H1 (cell line): ENCODE measurements around the gene PEAK3. TPM values are rescaled to one million over a fixed set of nuclear protein-coding genes. Genes with fewer than 3 reads are reported as not detected.

Experiments
- CTCF ChIA-PET: fragments of 300-600 bp; sonication (Branson Sonifier 250); formaldehyde crosslinking; loops from one replicate; lab custom pipeline; 2021; ENCODE audit not compliant: partially characterized antibody; lab: Charles Lee
- POLR2A ChIA-PET: fragments of 300-600 bp; sonication (Branson Sonifier 250); formaldehyde crosslinking; loops from one replicate; lab custom pipeline; 2021; ENCODE audit warnings: inconsistent platforms; ENCODE audit not compliant: partially characterized antibody; lab: Charles Lee
- DNase-seq, 2 experiments: peaks; one replicate each; pipeline versions ENCODE4 v3.0.0 to v3.0.0-alpha.2; 2010 to 2022; ENCODE audit warnings: low spot score in 2 of 2, low read depth in 1 of 2, mixed read lengths in 1 of 2
- FAIRE-seq: peaks from 2 replicates; lab custom pipeline; 2011; peaks lifted over from hg19 to GRCh38; lab: Jason Lieb, UNC
- H2AFZ ChIP-seq: 2 replicates; pipeline ENCODE4 v1.8.1; 2012; ENCODE audit warnings: low read length, inconsistent platforms
- H2AK5ac ChIP-seq: 2 replicates; pipeline ENCODE4 v1.6.1; 2013; ENCODE audit warnings: low read depth, low read length
- H2BK120ac ChIP-seq: replicated peaks from 2 replicates; pipeline ENCODE3; 2013; ENCODE audit warnings: low read depth, low read length, inconsistent platforms
- H2BK12ac ChIP-seq: 2 replicates; pipeline ENCODE4 v1.6.1; 2013; ENCODE audit warnings: low read depth, low read length
- H2BK15ac ChIP-seq: 2 replicates; pipeline ENCODE4 v1.6.1; 2013; ENCODE audit warnings: low read length
- H2BK20ac ChIP-seq: 2 replicates; pipeline ENCODE4 v1.6.1; 2013; ENCODE audit warnings: low read length
- H2BK5ac ChIP-seq: 2 replicates; pipeline ENCODE4 v1.6.1; 2013; ENCODE audit warnings: low read depth, low read length
- H3K14ac ChIP-seq: 2 replicates; pipeline ENCODE4 v1.6.1; 2013; ENCODE audit warnings: inconsistent platforms; ENCODE audit not compliant: insufficient read length
- H3K18ac ChIP-seq: 2 replicates; pipeline ENCODE4 v1.6.1; 2013; ENCODE audit warnings: low read length; ENCODE audit errors: extremely low read depth
- H3K23ac ChIP-seq: 2 replicates; pipeline ENCODE4 v1.6.1; 2013; ENCODE audit warnings: inconsistent platforms; ENCODE audit not compliant: insufficient read length
- H3K23me2 ChIP-seq: 2 replicates; pipeline ENCODE4 v1.6.1; 2013; ENCODE audit warnings: low read depth, low read length
- H3K27ac ChIP-seq: 2 replicates; pipeline ENCODE4 v1.6.1; 2011; ENCODE audit warnings: low read depth, low read length, inconsistent platforms
- H3K27me3 ChIP-seq, 4 experiments: replicated peaks in 1 of 4; 1 replicate in 1 of 4; 2 replicates in 3 of 4; pipeline versions ENCODE4 v1.6.1 to v1.8.1; 2011 to 2013; ENCODE audit warnings: low read length in 3 of 4, mild to moderate bottlenecking in 3 of 4, inconsistent platforms in 2 of 4, mixed read lengths in 2 of 4, moderate library complexity in 1 of 4; ENCODE audit not compliant: control insufficient read depth in 3 of 4, insufficient read depth in 3 of 4; ENCODE audit errors: extremely low read depth in 1 of 4
- H3K36me3 ChIP-seq, 4 experiments: 2 replicates each; pipeline versions ENCODE4 v1.6.1 to v1.8.1; 2011 to 2013; ENCODE audit warnings: mild to moderate bottlenecking in 4 of 4, low read length in 3 of 4, moderate library complexity in 2 of 4, control low read depth in 1 of 4, inconsistent platforms in 1 of 4; ENCODE audit not compliant: insufficient read depth in 4 of 4, control insufficient read depth in 2 of 4
- H3K4ac ChIP-seq: replicated peaks from 2 replicates; pipeline ENCODE3; 2013; ENCODE audit warnings: low read length, low read depth, mixed read lengths, inconsistent platforms; ENCODE audit not compliant: insufficient read length
- H3K4me1 ChIP-seq, 4 experiments: replicated peaks in 1 of 4; 1 replicate in 1 of 4; 2 replicates in 3 of 4; pipeline versions ENCODE4 v1.6.1 to v1.8.1; 2011 to 2013; ENCODE audit warnings: low read length in 3 of 4, inconsistent platforms in 2 of 4, mixed read lengths in 1 of 4; ENCODE audit not compliant: insufficient read depth in 4 of 4, control insufficient read depth in 3 of 4
- H3K4me2 ChIP-seq, 2 experiments: 2 replicates each; pipeline versions ENCODE4 v1.6.1 to v1.8.1; 2011 to 2013; ENCODE audit warnings: low read depth in 2 of 2, low read length in 2 of 2, control low read depth in 1 of 2, inconsistent platforms in 1 of 2, mild to moderate bottlenecking in 1 of 2; ENCODE audit not compliant: insufficient read depth in 1 of 2
- H3K4me3 ChIP-seq, 4 experiments: fragments of 200-600, 300-600 bp in 1 of 4; sonication (generic), shearing (Covaris generic), sonication (Bioruptor Twin) in 1 of 4; 2 replicates each; pipeline versions ENCODE4 v1.5.1 to v1.8.1; 2011 to 2016; ENCODE audit warnings: low read length in 4 of 4, low read depth in 3 of 4, control low read depth in 2 of 4, inconsistent platforms in 2 of 4, mild to moderate bottlenecking in 2 of 4, mixed read lengths in 1 of 4, moderate library complexity in 1 of 4; ENCODE audit not compliant: insufficient read depth in 2 of 4; ENCODE audit errors: extremely low read depth in 1 of 4
- H3K56ac ChIP-seq: replicated peaks from 2 replicates; pipeline ENCODE3; 2013; ENCODE audit warnings: low read depth, mild to moderate bottlenecking, mixed read lengths, low read length, inconsistent platforms; ENCODE audit not compliant: insufficient read length
- H3K79me1 ChIP-seq: 2 replicates; pipeline ENCODE4 v1.6.1; 2013; ENCODE audit warnings: low read depth, low read length, control low read depth
- H3K79me2 ChIP-seq, 2 experiments: 2 replicates each; pipeline versions ENCODE4 v1.6.1 to v1.8.1; 2012 to 2013; ENCODE audit warnings: low read length in 2 of 2, mild to moderate bottlenecking in 2 of 2, inconsistent platforms in 1 of 2; ENCODE audit not compliant: insufficient read depth in 2 of 2, control insufficient read depth in 1 of 2
- H3K9ac ChIP-seq, 4 experiments: replicated peaks in 1 of 4; 1 replicate in 1 of 4; 2 replicates in 3 of 4; pipeline versions ENCODE4 v1.6.1 to v1.8.1; 2011 to 2013; ENCODE audit warnings: low read depth in 3 of 4, low read length in 3 of 4, control low read depth in 2 of 4, mild to moderate bottlenecking in 2 of 4, moderate library complexity in 2 of 4, inconsistent platforms in 1 of 4; ENCODE audit errors: extremely low read depth in 1 of 4
- H3K9me3 ChIP-seq, 2 experiments: 2 replicates each; pipeline versions ENCODE4 v1.6.1 to v1.8.1; 2012 to 2013; ENCODE audit warnings: mild to moderate bottlenecking in 2 of 2, moderate library complexity in 2 of 2, control low read depth in 1 of 2, inconsistent platforms in 1 of 2, low read depth in 1 of 2, low read length in 1 of 2, mixed read lengths in 1 of 2; ENCODE audit not compliant: insufficient read depth in 2 of 2
- H4K20me1 ChIP-seq, 2 experiments: replicated peaks in 1 of 2; 2 replicates each; pipeline versions ENCODE3 to v1.8.1; 2011 to 2013; ENCODE audit warnings: inconsistent platforms in 2 of 2, low read length in 2 of 2, mild to moderate bottlenecking in 1 of 2; ENCODE audit not compliant: insufficient read depth in 2 of 2, control insufficient read depth in 1 of 2
- H4K5ac ChIP-seq: 2 replicates; pipeline ENCODE4 v1.6.1; 2013; ENCODE audit warnings: low read length, low read depth, mixed read lengths, inconsistent platforms; ENCODE audit not compliant: insufficient read length
- H4K8ac ChIP-seq: 2 replicates; pipeline ENCODE4 v1.8.0; 2013; ENCODE audit warnings: mild to moderate bottlenecking, moderate library complexity, low read length, inconsistent platforms; ENCODE audit not compliant: insufficient read depth; ENCODE audit errors: extremely low read depth
- H4K91ac ChIP-seq: replicated peaks from 2 replicates; pipeline ENCODE3; 2013; ENCODE audit warnings: low read length, mixed read lengths, inconsistent platforms; ENCODE audit not compliant: insufficient read length
- EP300 ChIP-seq, 2 experiments: IDR thresholded peaks; 1 replicate in 1 of 2; 2 replicates in 1 of 2; pipeline ENCODE4 v1.6.1; 2011 to 2012; ENCODE audit warnings: low read depth in 2 of 2, low read length in 2 of 2, mild to moderate bottlenecking in 2 of 2, borderline replicate concordance in 1 of 2, inconsistent platforms in 1 of 2, moderate library complexity in 1 of 2
- FOSL1 ChIP-seq: IDR thresholded peaks from 2 replicates; pipeline ENCODE4 v1.6.1; 2011; ENCODE audit warnings: mild to moderate bottlenecking, low read depth, low read length, moderate library complexity; ENCODE audit not compliant: insufficient read depth
- KDM1A ChIP-seq: fragments of 200-600, 300-600 bp; sonication (generic); IDR thresholded peaks from 2 replicates; pipeline ENCODE4 v1.7.1; 2016; ENCODE audit warnings: mild to moderate bottlenecking, low read length, borderline replicate concordance
- RAD21 ChIP-seq, 2 experiments: IDR thresholded peaks in 1 of 2; conservative IDR thresholded peaks in 1 of 2; 2 replicates each; pipeline ENCODE4 v1.6.1; 2011; ENCODE audit warnings: low read depth in 2 of 2, low read length in 2 of 2, improper control_type of control experiment in 1 of 2, inconsistent platforms in 1 of 2, mild to moderate bottlenecking in 1 of 2, moderate library complexity in 1 of 2
- SP1 ChIP-seq: IDR thresholded peaks from 2 replicates; pipeline ENCODE4 v1.6.1; 2011; ENCODE audit warnings: low read depth, low read length
- TAF7 ChIP-seq: optimal IDR thresholded peaks from 2 replicates; pipeline ENCODE3; 2011; ENCODE audit warnings: low read depth, mild to moderate bottlenecking, inconsistent platforms, low read length, moderate library complexity, borderline replicate concordance
- WGBS, 2 experiments: shearing (Covaris generic) in 1 of 2; methylation state at CpG; one replicate each; pipeline versions ENCODE4 v1.1.6 to v1.1.7; 2013 to 2015; ENCODE audit warnings: low lambda C conversion rate in 2 of 2, mixed read lengths in 2 of 2, inconsistent platforms in 1 of 2, low coverage in 1 of 2, missing lambda C conversion rate in 1 of 2; ENCODE audit not compliant: insufficient replicate concordance in 2 of 2, insufficient coverage in 1 of 2, insufficient read length in 1 of 2; ENCODE audit errors: extremely low coverage in 1 of 2, missing lambda C conversion rate in 1 of 2; 5-methylcytosine and 5-hydroxymethylcytosine counted together
- polyA plus RNA-seq, 7 experiments: library from polyadenylated mRNA; depleted of rRNA in 3 of 7; stranded (reverse) in 5 of 7; unstranded in 2 of 7; fragments of >200 nt in 5 of 7; fragments of 200-250 nt in 2 of 7; gene quantifications; 1 replicate in 5 of 7; 2 replicates in 1 of 7; 4 replicates in 1 of 7; pipeline versions ENCODE4 v1.2.1 to v1.2.3, GENCODE V29; 2011 to 2013; ENCODE audit warnings: missing spikeins in 2 of 7, mixed read lengths in 2 of 7
- total RNA-seq: library from RNA; stranded (reverse); fragmentation: NEBNext Ultra II Directional; extraction: Animal tissue kit (Norgen Biotek cat#: 25700); gene quantifications from 2 replicates; pipeline ENCODE4 v1.2.1, GENCODE V29; 2021

The PEAK3 gene
- total and polyA plus RNA-seq, 2 of the 8 experiments (the other 6 are each of a cell fraction or from before 2014, with no cell fraction given), result not detected

DNA sequence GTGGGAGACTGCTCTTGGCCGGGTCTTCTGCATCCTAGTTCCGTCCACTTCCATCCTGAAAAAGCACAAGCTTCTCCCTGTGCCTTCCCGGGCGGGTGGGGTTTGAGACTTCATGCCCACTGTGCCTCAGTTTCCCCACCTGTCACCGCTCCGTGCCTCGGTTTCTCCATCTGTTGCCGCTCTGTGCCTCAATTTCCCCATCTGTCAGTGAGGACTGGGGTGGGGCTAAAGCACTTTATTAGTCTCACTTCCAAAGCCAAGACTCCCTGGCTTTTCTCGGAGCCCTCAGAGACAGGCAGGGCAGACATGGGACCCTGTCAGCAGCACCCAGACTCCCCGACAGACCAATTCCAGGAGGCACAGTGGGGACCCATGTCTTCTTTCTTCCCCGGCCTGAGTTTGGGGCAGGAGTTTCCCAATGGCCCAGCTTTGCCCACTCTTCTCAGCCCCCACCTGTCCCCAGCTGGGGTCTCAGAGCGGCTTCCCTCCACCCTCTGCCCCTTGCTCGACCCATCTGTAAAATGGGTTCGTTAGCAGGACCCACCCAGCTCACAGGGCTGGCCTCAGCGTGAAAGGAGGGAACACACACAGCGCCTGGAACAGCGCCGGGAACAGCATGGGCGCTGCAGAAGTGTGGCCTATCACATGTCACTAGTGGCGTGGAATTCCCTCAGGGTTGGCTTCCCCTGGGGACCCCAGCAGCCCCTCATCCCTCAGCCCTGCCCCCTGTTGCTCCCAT is 4.6 kb upstream of the PEAK3 start:
- Histone ChIP-seq H4K8ac (no peak overlapping the region; the same call in 1 of the 2 replicates), H3K14ac (no peak overlapping the region), H2BK15ac (no peak overlapping the region), H3K36me3 (peaks cover 0 to 6% (median 0%) of the 10 kb centered on the region in 4 experiments; a peak in 1 of 8 replicates), H3K9me3 (no peaks in the 10 kb centered on the region), H3K27me3 (peaks cover 30 to 66% (median 58%) of the 10 kb centered on the region in 4 experiments), H3K79me2 (no peaks in the 10 kb centered on the region), H2BK120ac (no peak overlapping the region), H3K79me1 (no peaks in the 10 kb centered on the region), H3K9ac (no peak overlapping the region), H3K4me1 (peaks cover 0 to 27% (median 9%) of the 10 kb centered on the region in 4 experiments; a peak in 5 of 7 replicates), H3K18ac (no peak overlapping the region), H3K23me2 (peaks cover 14% of the 10 kb centered on the region; the same call in 1 of the 2 replicates), H4K91ac (no peak overlapping the region), H2BK5ac (no peak overlapping the region), H2AFZ (no peak overlapping the region), H2AK5ac (no peak overlapping the region), H4K5ac (no peak overlapping the region), H3K23ac (no peak overlapping the region), H3K56ac (no peak overlapping the region), H3K27ac (no peak overlapping the region), H3K4me2 (no peak overlapping the region), H4K20me1 (peaks cover 0 to 13% of the 10 kb centered on the region in 2 experiments), H2BK20ac (no peak overlapping the region), H3K4me3 (no peak overlapping the region), H2BK12ac (no peak overlapping the region), H3K4ac (no peak overlapping the region)
- FAIRE-seq (no peak), DNase-seq (no peak)
- POLR2A ChIA-PET, result interaction anchor here (0.7 to 3.1 kb wide), 14 partner anchors 8 to 141 kb away, joined by 3 to 25 read pairs (median 4); no protein-coding TSS in a partner anchor
- CTCF ChIA-PET, result interaction anchor here (1.1 to 5.0 kb wide), 6 partner anchors 9 to 350 kb away, joined by 3 to 46 read pairs (median 9); no protein-coding TSS in a partner anchor
- TF ChIP-seq TAF7, result no peak
- no peak for TF ChIP-seq RAD21 (IDR thresholded peaks at IDR 0.05 in 1 of 2, conservative IDR thresholded peaks at IDR 0.05 in 1 of 2; ENCODE audit: low read depth in 2 of 2, low read length in 2 of 2)
- TF ChIP-seq FOSL1, result no peak
- TF ChIP-seq EP300 (IDR thresholded peaks at IDR 0.05; ENCODE audit: borderline replicate concordance in 1 of 2, low read depth in 2 of 2, low read length in 2 of 2), result no peak
- peak; percentile 63 for TF ChIP-seq KDM1A
- TF ChIP-seq SP1, result no peak
- WGBS, 2 experiments, result 89% methylated on average over 20 of the region's 20 CpGs; no CpG with 5 or more reads in 1 of the 2 experiments
